AG04449 (cell line): Measurements from ENCODE around the gene FAM118B.

Source experiments
- CTCF ChIA-PET: fragments of 350-600 bp; formaldehyde crosslinking; extraction: SDS; loops from one replicate; lab custom pipeline; 2021; ENCODE audit warnings: antibody characterized with exemption; lab: Yijun Ruan, JAX
- POLR2A ChIA-PET: fragments of 400-600, 350-600 bp; formaldehyde crosslinking; extraction: SDS; loops from one replicate; lab custom pipeline; 2020; ENCODE audit warnings: antibody characterized with exemption, inconsistent platforms; lab: Yijun Ruan, JAX
- DNase-seq: peaks from one replicate; pipeline ENCODE4 v3.0.0-alpha.2; 2010; ENCODE audit warnings: low read depth, low spot score
- H3K4me3 ChIP-seq: 2 replicates; pipeline ENCODE4 v1.5.1; 2011; ENCODE audit warnings: low read depth, mild to moderate bottlenecking, control low read depth, low read length
- CTCF ChIP-seq: IDR thresholded peaks from one replicate; pipeline ENCODE4 v1.5.1; 2011; ENCODE audit warnings: mild to moderate bottlenecking, moderate library complexity, low read length, control low read depth, inconsistent platforms; ENCODE audit not compliant: insufficient read depth; ENCODE audit errors: missing control alignments

The FAM118B gene

GRCh38 chr11:126175393-126175792, 36.2 kb upstream of the FAM118B start:
- DNase-seq = no peak
- TF ChIP-seq CTCF = no peak
- ChIA-PET POLR2A (no interaction called here), CTCF (interaction anchor here (1.5 to 1.7 kb wide), 2 partner anchors 18 to 250 kb away, joined by 3 to 5 read pairs; no protein-coding TSS in a partner anchor)
- no peak overlapping the region for H3K4me3 ChIP-seq

DNA sequence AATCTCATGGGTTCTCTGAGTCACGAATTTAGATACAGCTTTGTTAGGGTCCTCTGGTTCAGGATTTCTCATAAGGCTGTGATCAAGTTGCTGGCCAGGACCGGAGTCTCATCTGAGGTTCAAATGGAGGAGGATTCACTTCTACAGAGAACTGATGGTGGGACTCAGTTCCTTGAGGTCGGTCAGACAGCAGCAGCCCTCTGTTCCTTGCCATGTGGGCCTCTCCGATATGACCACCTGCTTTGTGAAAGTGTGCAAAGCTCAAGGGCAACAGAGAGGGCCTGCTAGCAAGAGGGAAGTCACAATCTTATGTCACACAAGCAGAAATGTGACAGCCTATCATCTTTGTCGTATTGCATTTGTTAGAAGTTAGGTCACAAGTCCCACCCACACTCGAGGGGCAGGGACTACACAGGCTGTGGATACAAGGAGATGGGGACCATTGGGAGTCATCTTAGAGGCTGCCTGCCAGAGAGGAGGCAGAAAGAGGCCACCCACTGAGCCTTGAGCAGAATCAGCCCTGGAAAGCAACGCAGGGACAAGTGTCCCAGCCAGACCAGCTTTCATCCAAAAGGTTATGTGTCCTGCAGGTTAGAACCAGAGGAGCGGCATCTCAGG, 34.6 kb upstream of the FAM118B start:
- no peak overlapping the region for H3K4me3 ChIP-seq
- POLR2A ChIA-PET = no interaction called here
- CTCF ChIA-PET = no interaction called here
- no peak for DNase-seq
- no peak for TF ChIP-seq CTCF

GRCh38 chr11:126181939-126182730, 29.4 kb upstream of the FAM118B start:
- no peak for TF ChIP-seq CTCF
- no peak for DNase-seq
- no peak overlapping the region for H3K4me3 ChIP-seq
- ChIA-PET CTCF (interaction anchor here (1.9 kb wide), 1 partner anchor 12 kb away, joined by 8 read pairs; no protein-coding TSS in a partner anchor), POLR2A (no interaction called here)

GRCh38 chr11:126182787-126183445, 28.7 kb upstream of the FAM118B start:
- no peak for DNase-seq
- no peak for TF ChIP-seq CTCF
- CTCF ChIA-PET = interaction anchor here (0.6 to 2.7 kb wide), 3 partner anchors 11 to 262 kb away, joined by 3 to 13 read pairs (median 6); no protein-coding TSS in a partner anchor
- no peak overlapping the region for H3K4me3 ChIP-seq
- POLR2A ChIA-PET = no interaction called here

DNA sequence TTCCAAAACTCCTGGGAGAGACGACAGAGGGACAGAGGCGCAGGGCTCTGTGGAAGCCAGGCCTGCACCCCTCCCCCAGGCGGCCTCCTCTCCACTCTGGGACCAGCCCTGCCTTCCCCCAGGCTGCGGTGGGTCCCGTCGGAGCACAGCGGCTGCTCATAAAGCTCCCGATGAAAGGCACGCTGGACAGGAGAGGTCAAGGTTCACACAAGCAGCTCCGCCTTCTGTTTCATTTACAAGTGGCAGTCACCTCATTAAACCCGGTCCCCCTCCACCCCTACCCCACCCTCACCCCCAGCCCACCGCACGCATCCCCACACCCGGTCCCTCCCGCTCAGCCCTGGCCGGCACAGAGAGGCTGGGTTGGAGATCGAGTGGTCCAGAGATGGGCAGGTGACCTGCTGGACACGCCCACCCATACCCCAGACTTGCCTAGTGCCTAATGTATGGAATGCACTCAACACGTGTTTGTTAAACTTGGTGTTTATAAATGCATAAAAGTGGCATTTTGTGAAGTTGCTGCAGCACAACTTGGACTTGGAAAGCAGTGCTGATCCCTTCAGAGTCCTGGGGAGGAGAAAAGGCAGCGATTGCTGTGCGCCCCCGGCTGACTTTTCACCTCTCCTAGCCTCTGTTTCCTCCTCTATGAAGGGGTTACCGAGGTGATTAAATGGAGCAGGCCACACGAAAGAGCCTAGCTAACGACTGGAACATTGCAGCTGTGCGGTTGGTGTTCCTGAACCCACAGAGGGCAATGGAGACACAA, 26.1 kb upstream of the FAM118B start:
- ChIA-PET CTCF (interaction anchor here (2.2 to 11.0 kb wide), 3 partner anchors 8 to 264 kb away, joined by 6 to 293 read pairs (median 13); no protein-coding TSS in a partner anchor), POLR2A (no interaction called here)
- TF ChIP-seq CTCF = no peak
- DNase-seq = no peak
- H3K4me3 ChIP-seq = no peak overlapping the region
